BJ (cell line): Measurements from ENCODE around the gene SMIM28. TPM values are rescaled to one million over a fixed set of nuclear protein-coding genes. Genes with fewer than 3 reads are reported as not detected.

Experiments
- CTCF ChIA-PET: fragments of 350-600 bp; formaldehyde crosslinking; extraction: SDS; loops from one replicate; lab custom pipeline; 2021; ENCODE audit warnings: antibody characterized with exemption, inconsistent platforms; lab: Yijun Ruan, JAX
- POLR2A ChIA-PET: fragments of 300-600 bp; sonication (Branson Sonifier 250); formaldehyde crosslinking; extraction: SDS; loops from one replicate; lab custom pipeline; 2021; ENCODE audit warnings: antibody characterized with exemption; lab: Charles Lee
- DNase-seq: peaks from one replicate; pipeline ENCODE4 v3.0.0-alpha.2; 2011; ENCODE audit warnings: low read depth
- H3K27me3 ChIP-seq: 2 replicates; pipeline ENCODE4 v1.6.0; 2011; ENCODE audit warnings: low read length; ENCODE audit not compliant: control insufficient read depth, insufficient read depth
- H3K36me3 ChIP-seq: 2 replicates; pipeline ENCODE4 v1.5.1; 2011; ENCODE audit warnings: low read length; ENCODE audit not compliant: control insufficient read depth, insufficient read depth
- H3K4me3 ChIP-seq: 2 replicates; pipeline ENCODE4 v1.5.1; 2011; ENCODE audit warnings: low read depth, mild to moderate bottlenecking, control low read depth, low read length
- polyA plus RNA-seq: library from polyadenylated mRNA; depleted of rRNA; stranded (reverse); fragments of >200 nt; gene quantifications from 2 replicates; pipeline ENCODE4 v1.2.3, GENCODE V29; 2011
- TF ChIP-seq, protein P1 (sequence below): IDR thresholded peaks from 2 replicates; pipeline ENCODE4 v1.5.1; 2011; ENCODE audit warnings: low read depth, mild to moderate bottlenecking, control low read depth, inconsistent platforms, low read length, moderate library complexity; ENCODE audit not compliant: insufficient read depth

Gene SMIM28
- polyA plus RNA-seq, 1 experiment, result not detected

GRCh38 chr6:138334000-138334399, 43.7 kb upstream of the SMIM28 start:
- no peak overlapping the region for H3K4me3 ChIP-seq
- ChIA-PET POLR2A (no interaction called here), CTCF (no interaction called here)
- H3K27me3 ChIP-seq, result no peaks in the 10 kb centered on the region
- DNase-seq, result no peak
- TF ChIP-seq, protein P1, sequence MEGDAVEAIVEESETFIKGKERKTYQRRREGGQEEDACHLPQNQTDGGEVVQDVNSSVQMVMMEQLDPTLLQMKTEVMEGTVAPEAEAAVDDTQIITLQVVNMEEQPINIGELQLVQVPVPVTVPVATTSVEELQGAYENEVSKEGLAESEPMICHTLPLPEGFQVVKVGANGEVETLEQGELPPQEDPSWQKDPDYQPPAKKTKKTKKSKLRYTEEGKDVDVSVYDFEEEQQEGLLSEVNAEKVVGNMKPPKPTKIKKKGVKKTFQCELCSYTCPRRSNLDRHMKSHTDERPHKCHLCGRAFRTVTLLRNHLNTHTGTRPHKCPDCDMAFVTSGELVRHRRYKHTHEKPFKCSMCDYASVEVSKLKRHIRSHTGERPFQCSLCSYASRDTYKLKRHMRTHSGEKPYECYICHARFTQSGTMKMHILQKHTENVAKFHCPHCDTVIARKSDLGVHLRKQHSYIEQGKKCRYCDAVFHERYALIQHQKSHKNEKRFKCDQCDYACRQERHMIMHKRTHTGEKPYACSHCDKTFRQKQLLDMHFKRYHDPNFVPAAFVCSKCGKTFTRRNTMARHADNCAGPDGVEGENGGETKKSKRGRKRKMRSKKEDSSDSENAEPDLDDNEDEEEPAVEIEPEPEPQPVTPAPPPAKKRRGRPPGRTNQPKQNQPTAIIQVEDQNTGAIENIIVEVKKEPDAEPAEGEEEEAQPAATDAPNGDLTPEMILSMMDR, result no peak
- no peaks in the 10 kb centered on the region for H3K36me3 ChIP-seq

DNA sequence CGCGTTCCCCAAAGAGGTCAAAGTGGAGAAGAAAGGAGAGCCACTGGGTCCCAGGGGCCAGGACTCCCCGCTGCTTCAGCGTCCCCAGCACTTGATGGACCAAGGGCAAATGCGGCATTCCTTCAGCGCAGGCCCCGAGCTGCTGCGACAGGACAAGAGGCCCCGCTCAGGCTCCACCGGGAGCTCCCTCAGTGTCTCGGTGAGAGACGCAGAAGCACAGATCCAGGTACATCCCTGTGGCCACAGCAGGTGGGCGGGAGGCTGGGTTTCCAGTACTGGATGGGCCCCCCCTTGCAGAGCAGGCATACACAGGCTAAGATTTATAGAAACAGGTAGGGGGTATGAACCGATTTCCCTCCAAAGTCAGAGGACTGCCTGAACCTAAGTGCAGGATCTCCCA, 42.7 kb upstream of the SMIM28 start:
- ChIA-PET CTCF (no interaction called here), POLR2A (no interaction called here)
- DNase-seq, result no peak
- TF ChIP-seq, protein P1, result no peak
- no peak overlapping the region for H3K4me3 ChIP-seq
- no peaks in the 10 kb centered on the region for H3K27me3 ChIP-seq
- H3K36me3 ChIP-seq, result no peaks in the 10 kb centered on the region

DNA sequence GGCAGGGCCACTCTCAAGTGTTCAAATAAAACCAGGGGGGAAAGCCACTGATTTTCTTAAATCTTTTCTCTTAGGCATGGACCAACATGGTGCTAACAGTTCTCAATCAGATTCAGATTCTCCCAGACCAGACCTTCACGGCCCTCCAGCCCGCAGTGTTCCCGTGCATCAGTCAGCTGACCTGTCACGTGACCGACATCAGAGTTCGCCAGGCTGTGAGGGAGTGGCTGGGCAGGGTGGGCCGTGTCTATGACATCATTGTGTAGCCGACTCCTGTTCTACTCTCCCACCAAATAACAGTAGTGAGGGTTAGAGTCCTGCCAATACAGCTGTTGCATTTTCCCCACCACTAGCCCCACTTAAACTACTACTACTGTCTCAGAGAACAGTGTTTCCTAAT, 41.5 kb upstream of the SMIM28 start:
- ChIA-PET POLR2A (no interaction called here), CTCF (no interaction called here)
- Histone ChIP-seq H3K27me3 (no peaks in the 10 kb centered on the region), H3K36me3 (no peaks in the 10 kb centered on the region), H3K4me3 (no peak overlapping the region)
- TF ChIP-seq, protein P1, result no peak
- no peak for DNase-seq

DNA sequence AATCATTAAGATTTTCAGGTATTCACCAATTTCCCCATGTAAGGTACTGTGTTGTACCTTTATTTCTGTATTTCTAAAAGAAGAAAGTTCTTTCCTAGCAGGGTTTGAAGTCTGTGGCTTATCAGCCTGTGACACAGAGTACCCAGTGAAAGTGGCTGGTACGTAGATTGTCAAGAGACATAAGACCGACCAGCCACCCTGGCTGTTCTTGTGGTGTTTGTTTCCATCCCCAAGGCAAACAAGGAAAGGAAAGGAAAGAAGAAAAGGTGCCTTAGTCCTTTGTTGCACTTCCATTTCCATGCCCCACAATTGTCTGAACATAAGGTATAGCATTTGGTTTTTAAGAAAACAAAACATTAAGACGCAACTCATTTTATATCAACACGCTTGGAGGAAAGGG, 40.6 kb upstream of the SMIM28 start:
- CTCF ChIA-PET, result no interaction called here
- Histone ChIP-seq H3K4me3 (no peak overlapping the region), H3K27me3 (no peaks in the 10 kb centered on the region), H3K36me3 (no peaks in the 10 kb centered on the region)
- POLR2A ChIA-PET, result no interaction called here
- TF ChIP-seq, protein P1, result no peak
- no peak for DNase-seq

DNA sequence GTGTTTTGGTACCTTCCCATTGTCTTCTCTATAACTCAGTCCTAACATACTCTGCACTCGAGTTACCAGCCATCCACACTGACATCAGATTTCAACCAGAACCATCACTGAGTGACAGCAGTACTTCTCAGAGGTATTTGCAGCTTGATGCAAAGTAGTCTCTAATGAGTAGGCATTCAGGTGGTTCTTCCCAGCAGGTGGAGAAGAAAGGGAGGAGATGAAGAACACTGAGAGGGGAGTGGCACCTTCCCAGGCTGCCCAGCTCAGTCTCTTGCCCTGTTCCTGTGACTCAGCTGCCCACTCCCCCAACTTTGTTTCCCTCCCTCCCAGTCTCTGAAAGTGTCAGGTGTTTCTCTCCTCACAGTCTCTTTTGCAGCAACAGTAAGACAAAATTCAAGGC, 38.7 kb upstream of the SMIM28 start:
- ChIA-PET POLR2A (no interaction called here), CTCF (interaction anchor here (0.5 to 1.3 kb wide), 2 partner anchors 23 to 431 kb away, joined by 3 read pairs; no protein-coding TSS in a partner anchor)
- TF ChIP-seq, protein P1, result no peak
- no peak for DNase-seq
- no peaks in the 10 kb centered on the region for H3K27me3 ChIP-seq
- H3K36me3 ChIP-seq, result no peaks in the 10 kb centered on the region
- no peak overlapping the region for H3K4me3 ChIP-seq
